H1 (cell line): Measurements from ENCODE around the gene CKMT1B.
"Not testable (repeated sequence)": the region's sequence is repeated elsewhere in the genome, so short reads cannot be mapped to it uniquely, and the experiment has no call there.

Experiments used
- EZH2 ChIP-seq: fragments of 200-600 bp; sonication (generic); IDR thresholded peaks from 2 replicates; pipeline ENCODE4 v1.7.1; 2012; ENCODE audit warnings: low read depth, mild to moderate bottlenecking, moderate library complexity, low read length, inconsistent platforms; ENCODE audit not compliant: severe bottlenecking
- RFX5 ChIP-seq: IDR thresholded peaks from 2 replicates; pipeline ENCODE4 v1.6.1; 2011; ENCODE audit warnings: low read depth, low read length, improper control_type of control experiment, borderline replicate concordance
- SIRT6 ChIP-seq: IDR thresholded peaks from one replicate; pipeline ENCODE4 v1.7.1; 2012; ENCODE audit warnings: low read length, inconsistent platforms

DNA sequence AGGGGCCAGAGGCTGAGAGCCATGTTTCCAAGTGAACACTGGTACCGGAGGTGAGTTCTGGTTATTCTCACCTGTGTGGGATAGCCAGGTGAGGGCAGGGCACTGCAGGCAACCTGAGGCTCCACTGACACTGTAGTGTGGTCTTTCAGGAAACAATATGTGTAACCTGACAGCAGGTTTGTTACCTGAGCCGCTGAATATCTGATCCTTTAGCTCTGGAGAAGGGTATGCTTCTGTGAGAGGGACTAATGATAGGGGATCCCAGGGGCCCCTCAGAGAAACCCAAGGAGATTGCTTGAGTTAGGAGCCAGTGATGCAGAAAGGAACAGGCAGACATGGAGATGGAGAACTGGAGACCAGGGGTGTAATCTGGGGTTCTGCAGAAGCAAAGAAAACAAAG, 24.9 kb downstream of the CKMT1B start, which contains the start of gene STRC:
- TF ChIP-seq SIRT6, EZH2, RFX5: not testable (repeated sequence)
